HG02981 (cell line): ENCODE measurements around the gene CRHR1.
"Not testable (repeated sequence)": the region's sequence is repeated elsewhere in the genome, so short reads cannot be mapped to it uniquely, and the experiment has no call there.

ENCODE experiments used
- ATAC-seq: cut with Tn5 transposase; IDR thresholded peaks from one replicate; pipeline ENCODE4 v1.9.1; 2021; ENCODE audit warnings: mild to moderate bottlenecking, moderate library complexity; ENCODE audit not compliant: unreplicated experiment

CRHR1 gene

GRCh38 chr17:45862127-45862526 is 78.0 kb downstream of the CRHR1 start:
- ATAC-seq = not testable (repeated sequence)

- no peak for ATAC-seq
Observed at GRCh38 chr17:45863857-45864654, 79.9 kb downstream of the CRHR1 start.

- ATAC-seq = no peak
Observed at GRCh38 chr17:45867171-45867570, 83.1 kb downstream of the CRHR1 start.

GRCh38 chr17:45867702-45868101 is 83.6 kb downstream of the CRHR1 start:
- no peak for ATAC-seq

- ATAC-seq = no peak
Observed at GRCh38 chr17:45868276-45868675, 84.2 kb downstream of the CRHR1 start.

- ATAC-seq = no peak
Observed at GRCh38 chr17:45869676-45870341, 85.7 kb downstream of the CRHR1 start.

GRCh38 chr17:45870342-45870974 is 86.3 kb downstream of the CRHR1 start:
- ATAC-seq = no peak

GRCh38 chr17:45871718-45872117 is 87.6 kb downstream of the CRHR1 start:
- ATAC-seq = no peak

GRCh38 chr17:45873728-45874127 is 89.6 kb downstream of the CRHR1 start:
- ATAC-seq = no peak

GRCh38 chr17:45874151-45874550 is 90.0 kb downstream of the CRHR1 start:
- no peak for ATAC-seq

- ATAC-seq = no peak
Observed at GRCh38 chr17:45876539-45876938, 92.4 kb downstream of the CRHR1 start.

GRCh38 chr17:45877467-45877866 is 93.3 kb downstream of the CRHR1 start:
- no peak for ATAC-seq

GRCh38 chr17:45883063-45883462 is 98.9 kb downstream of the CRHR1 start:
- ATAC-seq = no peak
